Epidermal melanocyte (primary cell): Measurements from ENCODE around the gene RBM20.

ENCODE experiments used
- DNase-seq: peaks from one replicate; pipeline ENCODE4 v3.0.0; 2011; ENCODE audit warnings: low spot score; ENCODE audit not compliant: insufficient read length

Gene RBM20

DNA sequence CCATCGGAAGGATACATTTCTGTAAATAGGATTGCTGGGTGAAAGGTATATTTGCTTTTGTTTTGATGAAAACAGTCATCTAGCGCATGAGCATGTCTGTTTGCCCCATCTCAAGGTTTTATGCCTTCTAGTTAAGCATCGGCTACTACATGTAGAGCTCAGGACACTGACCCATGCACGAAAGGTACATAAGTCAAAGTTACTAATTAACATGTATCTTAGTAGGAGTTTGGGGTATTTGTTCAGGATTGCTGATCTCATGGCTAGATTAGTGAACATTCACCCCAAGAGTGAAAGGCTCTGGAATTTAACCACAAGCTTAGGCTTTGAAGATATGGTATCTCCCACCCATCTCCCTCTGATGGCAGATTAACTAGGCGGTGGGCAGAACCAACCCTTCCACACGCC lies 91.5 kb downstream of the RBM20 start:
- DNase-seq: no peak

GRCh38 chr10:110737886-110738634 lies 93.9 kb downstream of the RBM20 start:
- DNase-seq: no peak

DNA sequence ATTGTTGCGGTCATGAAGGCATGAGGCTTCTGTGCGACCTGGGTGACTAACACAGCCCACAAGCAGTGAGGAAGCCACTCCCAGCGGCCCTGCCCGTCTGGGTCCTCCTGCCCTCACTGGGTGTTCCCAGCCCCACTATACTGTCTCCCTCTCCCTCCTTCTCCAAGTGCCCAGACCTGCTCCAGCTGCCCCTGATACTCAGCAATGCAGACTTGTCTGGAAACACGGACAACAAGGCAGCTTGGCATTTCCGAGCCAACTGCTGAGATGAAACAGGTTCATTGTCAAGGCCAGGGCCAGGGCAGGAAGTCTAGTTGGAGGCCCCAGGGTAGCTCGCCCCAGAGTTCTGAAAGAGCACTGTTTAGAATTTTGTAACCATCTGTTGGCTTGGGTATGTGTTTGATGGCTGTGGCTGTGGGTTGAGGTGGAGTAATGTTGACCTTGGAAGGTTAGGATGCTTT lies 95.7 kb downstream of the RBM20 start:
- peak; percentile 31 for DNase-seq

DNA sequence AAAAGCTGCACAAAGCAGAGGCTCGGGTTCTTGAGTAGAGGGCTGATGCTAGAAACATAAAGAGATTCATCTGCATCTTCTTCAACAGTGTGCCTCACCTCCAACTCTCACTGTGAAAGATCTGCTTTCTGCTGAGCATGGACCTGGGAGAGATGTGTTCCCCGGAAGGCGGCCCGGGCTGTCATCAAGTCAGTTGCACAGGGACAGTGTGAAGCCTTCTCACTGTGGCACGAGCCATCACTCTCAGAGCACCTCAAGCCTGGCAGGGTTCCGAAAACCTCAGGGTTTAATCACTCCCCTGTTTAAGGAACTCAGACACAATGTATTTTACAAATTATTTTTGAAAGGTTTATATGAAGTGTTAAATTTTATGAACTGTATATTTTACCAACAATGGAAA lies 98.7 kb downstream of the RBM20 start:
- no peak for DNase-seq

DNA sequence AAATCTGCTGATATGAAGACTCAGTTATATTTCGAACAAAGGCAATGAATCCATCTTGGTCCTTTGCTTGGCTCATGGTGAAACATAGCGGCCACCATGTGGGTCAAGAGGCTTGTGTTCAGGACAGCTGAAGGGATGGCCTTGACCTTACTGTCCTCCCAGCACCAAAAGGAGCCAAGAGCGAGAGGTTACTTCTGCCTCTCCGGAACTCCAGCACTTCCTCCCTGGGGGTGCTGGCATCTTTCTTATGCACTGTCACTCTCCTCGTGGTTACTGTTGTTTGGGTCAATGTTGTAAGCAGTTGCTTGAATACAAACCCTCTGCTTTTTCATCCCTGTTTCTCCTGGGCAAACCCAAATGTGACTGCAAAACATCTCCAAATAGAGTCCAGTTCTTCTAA lies 100.6 kb downstream of the RBM20 start:
- DNase-seq: no peak

- DNase-seq: peak; percentile 56
Measured at GRCh38 chr10:110746254-110746826, 102.2 kb downstream of the RBM20 start.

- no peak for DNase-seq
Measured at GRCh38 chr10:110746969-110747608, 103.0 kb downstream of the RBM20 start.

DNA sequence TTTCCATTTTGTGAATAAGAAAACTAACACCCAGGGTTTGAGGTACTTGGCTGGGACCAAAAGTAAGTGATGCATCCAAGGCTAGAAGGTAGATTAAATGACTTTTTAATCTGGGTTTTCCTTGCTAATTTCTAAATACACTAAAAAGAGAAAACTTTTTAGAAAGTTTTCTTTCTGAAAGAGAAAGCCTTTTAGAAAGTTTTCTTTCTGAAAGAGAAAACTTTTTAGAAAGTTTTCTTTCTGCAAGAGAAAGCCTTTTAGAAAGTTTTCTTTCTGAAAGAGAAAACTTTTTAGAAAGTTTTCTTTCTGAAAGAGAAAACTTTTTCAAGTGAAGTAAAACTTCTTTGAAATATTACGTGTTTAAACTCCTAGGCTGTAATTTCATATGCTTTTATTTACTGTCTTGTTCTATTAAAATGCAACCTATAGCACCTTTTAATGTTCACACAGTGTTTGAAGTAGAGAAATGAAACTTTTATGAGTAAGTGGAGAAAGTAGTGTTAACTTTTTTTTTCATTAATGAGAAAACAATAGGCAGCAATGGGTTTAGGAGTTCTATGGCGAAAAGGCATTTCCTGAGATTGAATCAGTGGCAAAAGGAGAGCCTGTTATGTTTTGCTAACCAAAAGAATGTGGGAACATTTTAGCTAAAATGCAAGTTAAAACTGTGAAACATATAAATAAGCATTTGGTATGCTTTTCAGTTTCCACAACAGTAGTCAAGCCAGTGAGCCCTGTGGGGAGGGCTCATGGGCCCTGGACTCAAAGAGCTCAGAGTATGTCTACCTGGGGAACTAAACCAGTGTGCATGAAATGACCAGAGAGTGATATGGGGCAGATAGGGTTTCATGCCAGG lies 103.7 kb downstream of the RBM20 start:
- no peak for DNase-seq

GRCh38 chr10:110748970-110749369 lies 104.8 kb downstream of the RBM20 start:
- DNase-seq: no peak

DNA sequence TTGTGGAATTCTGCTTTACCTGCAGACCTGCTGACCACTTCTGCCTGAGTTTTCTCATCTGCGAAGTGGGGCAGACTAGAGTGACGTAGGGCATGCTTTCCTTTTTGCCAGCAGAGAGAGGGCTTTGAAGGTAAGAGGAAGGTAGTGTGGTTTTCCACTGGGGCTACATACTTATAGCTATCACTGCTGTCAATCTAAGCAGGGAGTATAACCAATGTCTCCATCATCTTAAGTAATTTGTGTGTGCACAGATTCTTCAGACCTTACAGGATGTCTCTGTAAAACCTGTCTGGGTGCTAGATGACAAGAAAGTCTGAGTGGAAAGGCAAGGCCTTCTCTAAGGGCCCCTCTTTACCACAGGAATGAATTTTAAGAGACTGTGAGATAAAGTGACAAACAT lies 106.8 kb downstream of the RBM20 start:
- DNase-seq: no peak

- DNase-seq: no peak
Measured at GRCh38 chr10:110751850-110752249, 107.7 kb downstream of the RBM20 start.

- no peak for DNase-seq
Measured at GRCh38 chr10:110753462-110753861, 109.3 kb downstream of the RBM20 start.

DNA sequence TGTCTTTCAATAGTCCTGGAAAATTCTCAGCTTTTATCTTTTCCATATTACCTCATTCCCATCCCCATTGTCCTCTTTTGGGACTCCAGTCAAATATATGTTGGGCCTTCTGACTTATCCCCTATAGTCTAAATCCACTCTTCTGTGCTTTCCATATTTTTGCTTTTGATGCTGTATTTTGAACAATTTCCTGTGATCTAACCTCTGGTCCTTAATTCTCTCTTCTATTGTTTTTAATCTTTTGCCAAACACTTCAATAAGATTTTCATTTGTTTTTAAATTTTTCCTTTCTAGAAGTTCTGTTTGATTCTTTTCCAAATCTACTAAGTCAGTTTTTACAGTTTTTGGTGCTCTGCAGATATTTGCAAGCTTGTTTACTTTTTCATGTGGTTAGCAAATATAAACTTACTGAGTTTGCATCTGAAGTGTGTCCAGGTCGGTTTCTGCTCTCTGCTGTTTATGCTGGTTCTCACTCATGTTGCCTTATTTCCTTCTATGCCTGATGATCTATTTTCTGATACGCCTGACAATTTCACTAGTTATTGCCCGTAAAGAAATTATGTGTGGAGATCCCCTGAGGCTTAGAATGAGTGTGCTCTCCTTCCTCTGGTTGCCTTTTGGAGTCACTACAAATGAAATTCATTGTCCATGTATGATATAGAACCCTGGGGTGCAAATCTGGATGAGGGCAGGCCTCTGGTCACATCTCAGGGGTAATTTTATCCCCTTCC lies 110.4 kb downstream of the RBM20 start:
- DNase-seq: no peak

- DNase-seq: no peak
Measured at GRCh38 chr10:110755781-110756180, 111.6 kb downstream of the RBM20 start.

DNA sequence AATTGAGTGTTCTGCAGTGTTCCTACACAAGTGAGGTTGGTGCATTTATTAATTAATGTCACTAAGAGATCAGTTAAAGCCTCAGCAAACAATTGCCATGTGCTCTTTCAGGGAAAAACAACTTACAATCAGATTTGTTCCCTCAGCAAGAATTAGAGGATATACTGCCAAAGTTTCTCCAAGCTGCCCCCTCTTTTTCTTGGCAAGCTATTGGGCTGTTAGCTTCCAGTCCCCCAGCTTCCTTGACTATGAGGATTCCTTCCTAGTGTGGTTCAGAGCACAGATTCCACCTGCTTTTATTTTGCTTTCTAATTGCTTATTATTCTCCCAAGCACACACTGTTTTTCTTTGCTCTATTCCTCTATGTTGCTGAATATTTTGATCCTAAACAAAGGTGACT lies 112.7 kb downstream of the RBM20 start:
- DNase-seq: no peak

DNA sequence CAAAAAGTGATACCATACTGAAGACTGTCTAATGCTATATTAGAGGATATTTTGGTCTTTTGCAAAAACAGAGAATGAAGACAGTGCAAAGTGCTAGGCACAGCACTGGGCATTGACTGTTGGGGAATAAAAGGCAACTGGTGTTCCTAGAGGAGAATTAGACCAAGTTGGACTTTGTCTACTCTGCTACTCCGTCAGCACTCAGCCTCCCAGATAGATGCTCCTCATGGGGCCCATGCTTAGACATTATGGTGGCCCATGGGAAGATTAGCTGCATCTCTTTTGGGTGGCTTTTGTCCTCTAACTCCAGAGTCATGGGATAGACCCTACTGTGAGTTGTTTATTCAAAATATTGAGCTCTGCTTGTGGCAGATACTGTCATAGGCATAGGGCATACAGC lies 113.5 kb downstream of the RBM20 start:
- DNase-seq: no peak

DNA sequence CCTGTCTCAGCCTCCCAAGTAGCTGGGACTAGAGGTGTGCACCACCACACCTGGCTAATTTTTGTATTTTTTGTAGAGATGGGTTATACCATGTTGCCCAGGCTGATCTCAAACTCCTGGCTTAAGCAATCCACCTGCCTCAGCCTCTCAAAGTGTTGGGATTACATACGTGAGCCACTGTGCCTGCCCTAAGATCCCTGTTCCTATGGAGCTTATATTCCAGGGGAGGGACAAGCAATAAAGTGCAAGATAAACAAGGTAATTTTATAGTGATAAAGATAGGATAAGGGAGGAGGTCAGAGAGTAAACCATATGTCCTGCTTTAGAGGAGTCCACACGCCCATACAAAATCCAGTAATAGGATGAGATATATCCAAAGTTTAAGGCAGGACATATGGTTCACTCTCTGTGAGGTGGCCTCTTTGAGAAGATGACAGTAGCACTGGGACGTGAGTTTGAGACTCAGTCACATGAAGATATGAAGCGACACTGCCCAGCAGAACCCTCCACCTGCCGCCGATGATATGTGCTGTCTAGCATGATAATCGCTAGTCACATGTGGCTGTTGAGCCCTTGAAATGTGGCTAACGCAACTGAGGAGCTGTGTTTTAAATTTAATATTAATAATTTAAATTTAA lies 114.1 kb downstream of the RBM20 start:
- DNase-seq: no peak

DNA sequence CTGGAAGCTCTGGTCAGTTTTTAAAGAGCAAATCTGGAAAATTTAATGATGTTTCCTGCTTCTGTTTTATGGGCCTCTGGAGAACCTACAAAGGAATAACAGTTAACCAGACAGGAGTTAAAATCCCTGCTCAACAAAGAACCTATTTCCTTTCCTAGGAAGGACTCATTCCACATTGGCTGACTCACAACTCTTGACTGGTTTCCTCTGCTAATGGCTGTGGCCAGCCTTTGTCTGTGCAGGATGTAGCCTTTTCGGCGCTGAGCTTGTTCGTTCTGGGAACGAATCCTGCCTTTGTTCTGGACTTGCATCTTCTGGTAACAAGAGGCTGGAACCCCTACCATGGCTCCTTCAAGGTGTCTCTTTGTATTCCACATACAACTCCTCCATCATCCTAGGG lies 114.8 kb downstream of the RBM20 start:
- DNase-seq: no peak

- DNase-seq: no peak
Measured at GRCh38 chr10:110759523-110759922, 115.4 kb downstream of the RBM20 start.

GRCh38 chr10:110762109-110762848 lies 118.1 kb downstream of the RBM20 start:
- DNase-seq: no peak
